GM18868 (cell line): ENCODE data around the gene TRNAU1AP.
"Not testable (repeated sequence)": the region's sequence is repeated elsewhere in the genome, so short reads cannot be mapped to it uniquely, and the experiment has no call there.

Experiments used
- ATAC-seq: cut with Tn5 transposase; IDR thresholded peaks from one replicate; pipeline ENCODE4 v1.9.1; 2021; ENCODE audit warnings: mild to moderate bottlenecking, moderate library complexity; ENCODE audit not compliant: unreplicated experiment

Gene TRNAU1AP

GRCh38 chr1:28521502-28522164 lies 31.3 kb upstream of the TRNAU1AP start:
- no peak for ATAC-seq

- not testable (repeated sequence) for ATAC-seq
Observed at GRCh38 chr1:28522537-28522936, 30.3 kb upstream of the TRNAU1AP start.

- not testable (repeated sequence) for ATAC-seq
Observed at GRCh38 chr1:28525002-28525642, 27.8 kb upstream of the TRNAU1AP start.

- no peak for ATAC-seq
Observed at GRCh38 chr1:28526886-28527285, 26.0 kb upstream of the TRNAU1AP start.

- no peak for ATAC-seq
Observed at GRCh38 chr1:28530456-28530855, 22.4 kb upstream of the TRNAU1AP start.

GRCh38 chr1:28534671-28535070 lies 18.2 kb upstream of the TRNAU1AP start:
- no peak for ATAC-seq

GRCh38 chr1:28535180-28535579 lies 17.7 kb upstream of the TRNAU1AP start:
- no peak for ATAC-seq

- no peak for ATAC-seq
Observed at GRCh38 chr1:28537457-28538199, 15.3 kb upstream of the TRNAU1AP start.

- ATAC-seq: no peak
Observed at GRCh38 chr1:28538286-28538685, 14.6 kb upstream of the TRNAU1AP start.

- no peak for ATAC-seq
Observed at GRCh38 chr1:28540651-28541050, 12.2 kb upstream of the TRNAU1AP start.

GRCh38 chr1:28541414-28542015 lies 11.4 kb upstream of the TRNAU1AP start:
- ATAC-seq: not testable (repeated sequence)

- ATAC-seq: no peak
Observed at GRCh38 chr1:28545246-28545628, 7.6 kb upstream of the TRNAU1AP start.

GRCh38 chr1:28548318-28548717 lies 4.6 kb upstream of the TRNAU1AP start:
- no peak for ATAC-seq

GRCh38 chr1:28551381-28551780 lies 1.5 kb upstream of the TRNAU1AP start:
- ATAC-seq: no peak

GRCh38 chr1:28560886-28561285 lies 8.0 kb downstream of the TRNAU1AP start:
- ATAC-seq: no peak

- ATAC-seq: no peak
Observed at GRCh38 chr1:28564310-28564709, 11.4 kb downstream of the TRNAU1AP start.

GRCh38 chr1:28565040-28565439 lies 12.2 kb downstream of the TRNAU1AP start:
- no peak for ATAC-seq

- ATAC-seq: no peak
Observed at GRCh38 chr1:28565726-28566125, 12.8 kb downstream of the TRNAU1AP start.

- no peak for ATAC-seq
Observed at GRCh38 chr1:28566931-28567330, 14.0 kb downstream of the TRNAU1AP start.

- no peak for ATAC-seq
Observed at GRCh38 chr1:28571911-28572310, 19.0 kb downstream of the TRNAU1AP start.

GRCh38 chr1:28572891-28573290 lies 20.0 kb downstream of the TRNAU1AP start:
- ATAC-seq: not testable (repeated sequence)

- ATAC-seq: no peak
Observed at GRCh38 chr1:28573564-28573963, 20.7 kb downstream of the TRNAU1AP start.
